ENCODE data around the gene PCGF3. TPM values are rescaled to one million over a fixed set of nuclear protein-coding genes. Genes with fewer than 3 reads are reported as not detected.

Gene PCGF3
- total RNA-seq (2014; rRNA removed; shearing (Covaris generic)) = 48.8 and 49.0 TPM in 2 replicates

GRCh38 chr4:705278-706082, at the start of gene PCGF3:
Gene PCGF3, plus strand, starts transcription at chr4:705832. Its CDS starts 27,849 bp downstream, at chr4:733681.

GRCh38 chr4:674172-675035, 31.2 kb upstream of the PCGF3 start, which contains the start of the genes ATP5ME and MYL5:
Gene ATP5ME, minus strand, starts transcription at chr4:674276. Its CDS starts 29 bp downstream, at chr4:674247.
Gene MYL5, plus strand, starts transcription at chr4:674542. Its CDS starts 3,485 bp downstream, at chr4:678027.

GRCh38 chr4:688854-689681, 16.6 kb upstream of the PCGF3 start, which contains the start of gene SLC49A3:
Gene SLC49A3, minus strand, starts transcription at chr4:689151. Its CDS starts 24 bp downstream, at chr4:689127.

Other genes starting within 250 kb of the PCGF3 start
- 16.2 and 23.8 TPM in 2 replicates for gene ZNF721, start 206.7 kb upstream of the PCGF3 start, total RNA-seq (2014; rRNA removed; shearing (Covaris generic))
- 42.0 and 42.8 TPM in 2 replicates for gene PIGG, start 206.6 kb upstream of the PCGF3 start, total RNA-seq (2014; rRNA removed; shearing (Covaris generic))
- gene TMEM271, start 129.5 kb upstream of the PCGF3 start, total RNA-seq (2014; rRNA removed; shearing (Covaris generic)) = 0.08 TPM in 1 of 2 replicates, not detected in the other
- gene PDE6B, start 80.3 kb upstream of the PCGF3 start, total RNA-seq (2014; rRNA removed; shearing (Covaris generic)) = 4.5 and 5.1 TPM in 2 replicates
- gene ATP5ME, start 31.6 kb upstream of the PCGF3 start, total RNA-seq (2014; rRNA removed; shearing (Covaris generic)) = 511 and 625 TPM in 2 replicates
- 44.9 and 47.0 TPM in 2 replicates for gene MYL5, start 31.3 kb upstream of the PCGF3 start, total RNA-seq (2014; rRNA removed; shearing (Covaris generic))
- gene SLC49A3, start 16.7 kb upstream of the PCGF3 start, total RNA-seq (2014; rRNA removed; shearing (Covaris generic)) = 0.45 and 0.60 TPM in 2 replicates
- 0.05 TPM in 1 of 2 replicates, not detected in the other for gene CPLX1, start 120.3 kb downstream of the PCGF3 start, total RNA-seq (2014; rRNA removed; shearing (Covaris generic))
- 145 and 183 TPM in 2 replicates for gene GAK, start 226.5 kb downstream of the PCGF3 start, total RNA-seq (2014; rRNA removed; shearing (Covaris generic))
- gene TMEM175, start 226.6 kb downstream of the PCGF3 start, total RNA-seq (2014; rRNA removed; shearing (Covaris generic)) = 28.7 and 31.1 TPM in 2 replicates

All from A375 (cell line).